NCI-H748 (cell line): ENCODE data around the gene GALNS.
"Not testable (repeated sequence)": the region's sequence is repeated elsewhere in the genome, so short reads cannot be mapped to it uniquely, and the experiment has no call there.

Experiments
- DNase-seq: peaks from one replicate; lab custom pipeline; 2025; ENCODE audit not compliant: unreplicated experiment; lab: John Stamatoyannopoulos, UW

Gene GALNS

GRCh38 chr16:88856828-88857727 is at the start of gene GALNS, which contains the start of gene TRAPPC2L:
Gene GALNS (minus strand): TSS chr16:88856947. CDS start chr16:88856877, 70 bp downstream.
Gene TRAPPC2L (plus strand): TSS chr16:88857127. CDS start chr16:88857151, 24 bp downstream.
- DNase-seq, result peak; percentile 90

GRCh38 chr16:88906020-88906419 is 49.3 kb upstream of the GALNS start:
- DNase-seq, result no peak

GRCh38 chr16:88905563-88905962 is 48.8 kb upstream of the GALNS start:
- DNase-seq, result peak; percentile 6

- DNase-seq, result no peak
These were observed 48.1 kb upstream of the GALNS start for GRCh38 chr16:88904676-88905365.

GRCh38 chr16:88903267-88903666 is 46.5 kb upstream of the GALNS start:
- DNase-seq, result no peak

GRCh38 chr16:88902744-88903143 is 46.0 kb upstream of the GALNS start:
- no peak for DNase-seq

GRCh38 chr16:88901718-88902337 is 45.1 kb upstream of the GALNS start:
- no peak for DNase-seq

- DNase-seq, result no peak
These were observed 43.9 kb upstream of the GALNS start for GRCh38 chr16:88900662-88901052.

GRCh38 chr16:88899901-88900661 is 43.3 kb upstream of the GALNS start:
- DNase-seq, result no peak

- no peak for DNase-seq
These were observed 41.1 kb upstream of the GALNS start for GRCh38 chr16:88897696-88898425.

GRCh38 chr16:88896238-88897070 is 39.7 kb upstream of the GALNS start:
- no peak for DNase-seq

GRCh38 chr16:88895335-88895734 is 38.6 kb upstream of the GALNS start:
- DNase-seq, result no peak

- DNase-seq, result no peak
These were observed 38.0 kb upstream of the GALNS start for GRCh38 chr16:88894681-88895300.

- DNase-seq, result not testable (repeated sequence)
These were observed 37.5 kb upstream of the GALNS start for GRCh38 chr16:88894266-88894665.

- DNase-seq, result no peak
These were observed 36.6 kb upstream of the GALNS start for GRCh38 chr16:88893127-88893968.

GRCh38 chr16:88892065-88892464 is 35.3 kb upstream of the GALNS start:
- DNase-seq, result no peak

GRCh38 chr16:88891083-88891482 is 34.3 kb upstream of the GALNS start:
- DNase-seq, result no peak
